ENCODE measurements around the gene TSSK2.

- TF ChIP-seq WT1 (tag by site-specific recombination; IDR thresholded peaks at IDR 0.05) (no peak), CTCF (tag by site-specific recombination; IDR thresholded peaks at IDR 0.05) (no peak; the same call in 1 of the 2 replicates), ZNF184 (tag by site-specific recombination; IDR thresholded peaks at IDR 0.05) (no peak), YY1 (tag by site-specific recombination; IDR thresholded peaks at IDR 0.05) (no peak)
Measured at GRCh38 chr22:19111140-19111539, 20.0 kb upstream of the TSSK2 start.
